Measurements from ENCODE around the gene GNB1L.
"Not testable (repeated sequence)": the region's sequence is repeated elsewhere in the genome, so short reads cannot be mapped to it uniquely, and the experiment has no call there.

The GNB1L gene

DNA sequence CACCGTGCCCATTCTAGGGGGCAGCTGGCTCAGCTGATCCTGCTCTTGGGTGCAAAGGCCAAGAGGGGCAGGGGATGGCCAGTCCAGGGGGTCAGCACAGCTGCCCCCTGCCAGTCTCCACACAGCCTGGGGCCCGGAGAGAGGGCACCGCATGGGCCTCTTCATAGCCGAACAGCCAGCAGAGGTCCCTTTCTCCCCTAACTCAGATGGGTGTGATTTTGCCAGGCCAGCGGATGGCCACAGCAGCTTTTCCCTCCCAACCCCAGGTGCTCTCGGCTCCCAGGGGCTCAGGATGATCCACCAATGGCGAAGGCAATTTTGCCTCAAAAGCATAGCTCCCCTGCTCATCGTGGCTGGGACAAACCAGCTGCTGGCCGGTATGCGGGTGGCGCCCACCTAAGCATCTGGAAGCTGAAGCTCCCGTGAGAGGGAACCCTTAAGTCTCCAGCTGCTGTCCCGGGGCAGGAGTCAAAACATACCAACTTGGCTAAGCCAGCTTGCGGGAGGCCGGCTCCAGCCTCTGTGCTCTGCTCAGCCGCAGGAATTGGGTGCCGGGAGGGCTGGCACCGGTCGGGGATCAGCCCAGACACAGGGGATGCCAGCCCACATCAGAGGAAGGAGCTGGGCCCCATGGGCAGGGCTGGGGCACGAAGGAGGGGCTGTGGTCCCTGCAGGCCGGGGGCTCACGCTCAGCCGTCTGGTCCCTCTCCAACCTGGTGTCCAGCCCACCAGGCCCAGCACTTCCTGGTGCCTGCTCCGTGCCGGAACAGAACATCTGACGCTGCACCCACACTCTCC lies 30.5 kb upstream of the GNB1L start:
- TF ChIP-seq, protein P1, sequence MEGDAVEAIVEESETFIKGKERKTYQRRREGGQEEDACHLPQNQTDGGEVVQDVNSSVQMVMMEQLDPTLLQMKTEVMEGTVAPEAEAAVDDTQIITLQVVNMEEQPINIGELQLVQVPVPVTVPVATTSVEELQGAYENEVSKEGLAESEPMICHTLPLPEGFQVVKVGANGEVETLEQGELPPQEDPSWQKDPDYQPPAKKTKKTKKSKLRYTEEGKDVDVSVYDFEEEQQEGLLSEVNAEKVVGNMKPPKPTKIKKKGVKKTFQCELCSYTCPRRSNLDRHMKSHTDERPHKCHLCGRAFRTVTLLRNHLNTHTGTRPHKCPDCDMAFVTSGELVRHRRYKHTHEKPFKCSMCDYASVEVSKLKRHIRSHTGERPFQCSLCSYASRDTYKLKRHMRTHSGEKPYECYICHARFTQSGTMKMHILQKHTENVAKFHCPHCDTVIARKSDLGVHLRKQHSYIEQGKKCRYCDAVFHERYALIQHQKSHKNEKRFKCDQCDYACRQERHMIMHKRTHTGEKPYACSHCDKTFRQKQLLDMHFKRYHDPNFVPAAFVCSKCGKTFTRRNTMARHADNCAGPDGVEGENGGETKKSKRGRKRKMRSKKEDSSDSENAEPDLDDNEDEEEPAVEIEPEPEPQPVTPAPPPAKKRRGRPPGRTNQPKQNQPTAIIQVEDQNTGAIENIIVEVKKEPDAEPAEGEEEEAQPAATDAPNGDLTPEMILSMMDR (IDR thresholded peaks at IDR 0.05; ENCODE audit: borderline replicate concordance, control extremely low read depth, extremely low read depth, insufficient read depth, missing control alignments): no peak

DNA sequence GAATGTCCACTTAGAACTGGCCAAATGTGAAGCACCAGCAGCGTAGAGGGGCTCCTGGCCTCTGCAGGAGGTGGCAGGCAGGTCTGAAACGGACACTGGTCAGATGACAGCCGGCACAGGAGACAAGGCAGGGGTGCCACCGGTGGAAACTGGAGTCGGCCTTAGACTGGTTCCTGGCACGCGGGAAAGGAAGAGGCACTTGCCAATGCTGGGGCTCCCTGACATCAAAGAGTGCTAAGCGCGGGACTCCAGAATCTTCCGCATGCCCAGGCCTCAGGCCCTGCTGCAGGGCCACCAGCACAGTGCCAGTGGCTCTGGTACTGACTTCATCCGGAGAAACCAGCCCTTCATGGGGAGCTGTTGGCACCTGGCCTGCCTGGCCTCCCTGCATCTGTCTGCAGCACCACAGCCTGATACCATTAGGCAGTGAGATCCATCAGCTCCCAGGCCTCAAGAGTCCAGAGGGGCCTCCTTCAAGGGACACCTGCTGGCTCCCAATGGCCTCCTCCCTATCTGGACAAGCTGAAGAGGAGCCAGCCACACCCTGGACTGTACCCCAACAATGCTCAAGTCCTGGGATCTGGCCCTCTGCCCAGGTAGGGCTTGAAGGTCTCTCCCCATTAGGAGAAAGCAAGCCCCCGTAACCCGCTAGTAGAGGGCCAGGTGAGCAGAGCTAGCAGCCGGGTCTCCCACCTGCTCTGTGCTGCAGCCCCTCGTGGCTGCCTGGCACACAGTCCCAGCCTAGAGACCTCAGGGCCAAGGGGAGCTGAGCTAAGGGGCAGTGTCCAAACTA lies 29.7 kb upstream of the GNB1L start:
- TF ChIP-seq, protein P1 (IDR thresholded peaks at IDR 0.05; ENCODE audit: borderline replicate concordance, control extremely low read depth, extremely low read depth, insufficient read depth, missing control alignments): no peak
- no peak for DNase-seq (ENCODE audit: low spot score)
- in situ Hi-C loops (cut with MboI; ENCODE audit: low sequenced_read_pairs, unreplicated experiment): no loop called here

More for the DNA sequence above, 30.5 kb upstream of the GNB1L start:
- in situ Hi-C loops (cut with MboI; ENCODE audit: low sequenced_read_pairs, unreplicated experiment): no loop called here
- no peak for DNase-seq (ENCODE audit: low spot score)

DNA sequence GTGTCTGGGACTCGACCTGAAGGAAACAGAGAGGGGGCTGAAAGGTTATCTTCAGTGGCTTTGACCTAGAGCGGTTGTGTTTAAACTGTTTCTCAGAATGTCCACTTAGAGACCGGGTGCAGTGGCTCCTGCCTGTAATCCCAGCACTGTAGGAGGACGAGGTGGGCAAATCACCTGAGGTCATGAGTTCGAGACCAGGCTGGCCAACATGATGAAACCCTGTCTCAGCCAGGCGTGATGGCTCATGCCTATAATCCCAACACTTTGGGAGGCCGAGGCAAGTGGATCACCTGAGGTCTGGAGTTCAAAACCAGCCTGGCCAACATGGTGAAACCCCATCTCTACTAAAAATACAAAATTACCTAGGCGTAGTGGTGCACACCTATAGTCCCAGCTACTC lies 28.8 kb upstream of the GNB1L start:
- in situ Hi-C loops (cut with MboI; ENCODE audit: low sequenced_read_pairs, unreplicated experiment); DNase-seq (ENCODE audit: low spot score): not testable (repeated sequence)

DNA sequence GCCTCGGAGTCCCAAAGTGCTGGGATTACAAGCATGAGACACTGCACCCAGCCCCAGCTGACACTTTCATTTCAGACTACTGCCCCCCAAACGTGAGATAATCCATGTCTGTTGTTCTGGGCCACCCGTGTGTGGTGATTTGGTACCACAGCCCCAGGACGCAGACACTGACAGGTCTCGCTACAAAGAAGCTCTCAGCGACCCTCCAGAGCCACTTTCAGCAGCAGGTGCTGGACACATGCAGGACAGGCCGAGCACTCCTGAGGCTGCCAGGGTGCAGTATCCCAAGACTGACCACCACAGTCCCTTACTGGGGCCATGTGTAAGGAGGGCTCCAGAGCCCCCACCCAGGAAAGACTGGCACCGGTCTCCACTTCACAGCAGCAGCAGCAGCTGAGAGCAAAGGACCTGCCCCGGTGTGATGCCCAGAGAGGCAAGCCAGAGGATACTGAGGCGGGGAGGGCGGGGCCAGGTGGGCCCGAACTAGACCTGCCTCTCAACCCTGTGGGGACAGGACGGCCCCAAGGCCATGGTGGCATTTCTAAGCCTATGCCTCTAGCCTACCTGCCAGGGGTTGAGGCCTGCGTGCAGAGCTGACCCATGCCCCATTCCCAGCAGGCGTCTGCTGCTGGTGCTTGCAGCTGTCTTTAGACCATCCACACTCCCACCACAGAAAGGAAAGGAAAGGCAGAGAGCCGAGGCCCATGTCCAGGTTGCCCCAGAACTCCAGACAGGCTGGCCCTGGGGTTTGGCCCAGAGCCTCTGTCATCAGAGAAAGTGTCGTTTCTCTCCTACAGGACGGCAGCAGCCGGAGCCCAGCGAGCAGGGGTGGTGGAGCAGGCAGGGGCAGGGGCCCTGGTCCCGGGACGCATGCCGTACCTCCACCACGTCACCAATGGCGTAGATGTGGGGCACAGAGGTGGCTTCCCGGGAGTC lies 28.0 kb upstream of the GNB1L start:
- TF ChIP-seq, protein P1 (IDR thresholded peaks at IDR 0.05; ENCODE audit: borderline replicate concordance, control extremely low read depth, extremely low read depth, insufficient read depth, missing control alignments): no peak
- in situ Hi-C loops (cut with MboI; ENCODE audit: low sequenced_read_pairs, unreplicated experiment): no loop called here
- DNase-seq (ENCODE audit: low spot score): no peak

DNA sequence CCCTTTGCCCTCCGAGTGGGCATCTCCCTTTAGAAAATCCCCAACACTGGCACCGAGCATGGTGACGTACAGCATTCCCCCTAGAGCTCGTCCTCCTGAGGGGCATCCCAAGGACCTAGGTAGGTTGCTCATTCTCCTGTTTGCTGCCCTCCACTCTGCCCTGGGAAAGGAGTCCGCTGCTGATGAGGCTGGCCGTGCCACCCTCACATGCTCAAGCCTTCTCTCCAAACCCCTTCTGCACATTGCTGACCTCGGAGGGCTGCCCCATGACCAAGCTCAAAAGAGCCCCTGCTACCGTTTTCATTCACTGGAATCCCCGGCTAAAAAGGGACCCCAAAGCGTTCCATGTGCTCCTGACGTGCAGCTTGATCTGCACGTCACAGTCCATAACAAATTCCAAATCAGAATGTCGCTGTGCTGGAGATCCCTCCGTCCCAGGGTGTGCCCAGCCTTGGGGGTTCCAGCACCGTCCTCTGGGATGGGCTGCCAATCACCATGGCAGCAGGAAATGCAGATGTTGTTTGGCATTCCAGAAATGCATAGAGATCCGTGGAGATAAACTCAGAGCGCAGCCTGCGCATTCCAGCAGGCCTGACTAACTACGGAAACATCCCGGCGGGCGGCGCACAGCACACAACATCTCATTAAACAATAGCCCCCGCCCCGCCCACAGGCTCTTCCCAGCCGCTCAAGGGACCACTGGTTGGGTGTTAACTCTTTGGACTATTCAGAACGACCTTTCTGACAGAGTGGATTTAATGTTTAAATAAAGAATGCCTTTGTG lies 26.3 kb upstream of the GNB1L start:
- in situ Hi-C loops (cut with MboI; ENCODE audit: low sequenced_read_pairs, unreplicated experiment): no loop called here
- DNase-seq (ENCODE audit: low spot score): no peak
- TF ChIP-seq, protein P1 (IDR thresholded peaks at IDR 0.05; ENCODE audit: borderline replicate concordance, control extremely low read depth, extremely low read depth, insufficient read depth, missing control alignments): no peak

DNA sequence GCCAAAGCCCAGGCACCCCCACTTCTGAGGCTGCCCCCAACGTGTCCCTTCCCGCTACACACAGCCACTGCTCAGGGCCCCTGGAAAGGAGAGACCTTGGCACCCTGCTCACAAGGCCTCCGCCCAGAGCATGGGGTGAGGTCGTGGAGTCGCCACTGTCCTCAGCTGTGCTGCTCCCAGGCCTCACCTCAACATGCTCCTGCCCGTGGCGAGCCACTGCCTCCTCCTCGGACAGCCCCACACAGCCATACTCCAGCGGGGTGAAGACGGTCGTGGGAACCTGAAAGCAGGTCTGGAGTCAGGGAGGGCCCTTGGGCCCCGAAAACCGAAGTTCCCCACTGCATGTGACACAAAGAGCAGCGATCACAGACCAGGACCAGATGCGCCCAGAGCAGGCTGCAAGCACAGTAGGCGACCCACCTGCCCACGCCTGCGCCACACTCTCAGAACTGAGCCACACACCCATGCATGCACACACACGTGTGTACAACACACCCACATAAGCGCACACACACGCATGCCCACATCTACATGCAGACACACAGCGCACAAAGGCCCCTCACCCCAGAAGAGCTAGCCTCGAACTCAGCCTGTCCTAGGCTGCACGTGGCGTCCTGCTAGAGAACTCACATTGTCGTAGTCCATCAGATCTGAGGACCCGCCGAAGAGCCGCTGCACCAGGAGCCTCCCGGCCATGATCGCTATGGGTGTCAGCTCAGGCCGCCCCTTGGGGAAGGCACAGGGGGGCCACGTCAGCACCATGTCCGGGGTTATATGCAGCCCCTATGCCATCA lies 25.5 kb upstream of the GNB1L start:
- TF ChIP-seq, protein P1 (IDR thresholded peaks at IDR 0.05; ENCODE audit: borderline replicate concordance, control extremely low read depth, extremely low read depth, insufficient read depth, missing control alignments): no peak
- in situ Hi-C loops (cut with MboI; ENCODE audit: low sequenced_read_pairs, unreplicated experiment): no loop called here
- no peak for DNase-seq (ENCODE audit: low spot score)
